ENCODE measurements around the gene CCDC71L.
"Not testable (repeated sequence)": the region's sequence is repeated elsewhere in the genome, so short reads cannot be mapped to it uniquely, and the experiment has no call there.

The CCDC71L gene

DNA sequence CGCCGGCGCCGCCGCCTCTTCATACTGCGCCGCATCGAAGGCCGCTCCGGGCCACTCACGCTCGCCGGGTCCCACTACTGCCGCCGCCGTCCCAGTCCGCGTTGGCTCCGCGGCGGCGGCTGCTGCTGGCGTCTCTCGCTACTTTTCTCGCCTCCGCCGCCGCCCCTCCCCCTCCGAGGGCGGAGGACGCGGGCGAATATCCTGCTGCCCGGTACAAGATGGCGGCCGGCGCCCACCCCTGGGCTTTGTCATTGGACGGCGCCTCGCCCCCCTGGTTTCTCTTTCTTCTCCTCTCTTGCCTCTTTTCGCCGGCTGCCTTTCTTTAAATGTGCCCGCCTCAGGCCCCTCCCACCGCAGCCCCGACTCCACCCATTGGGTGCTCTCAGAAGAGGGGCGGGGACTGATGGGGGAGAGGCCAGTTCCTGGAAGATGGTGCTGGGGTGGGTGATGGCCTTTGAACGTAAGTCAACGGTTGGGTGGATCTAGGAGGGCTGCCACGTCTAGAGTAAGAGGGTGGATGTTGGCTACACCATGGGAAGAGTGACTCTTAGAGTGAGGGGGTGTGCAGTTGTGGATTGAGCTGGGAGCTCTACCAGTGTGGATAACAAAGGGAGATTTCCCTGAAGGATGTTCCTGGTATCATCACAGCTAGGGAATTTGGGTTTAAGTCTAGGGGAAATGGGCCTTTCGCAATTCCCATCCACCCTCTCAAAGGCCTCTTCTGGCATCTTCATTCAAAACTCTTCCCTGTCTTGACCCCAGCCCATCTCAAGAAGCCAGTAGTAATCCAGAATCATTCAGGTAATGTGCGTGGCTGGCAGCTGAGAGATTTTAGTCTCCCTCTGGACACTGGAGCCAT is at the start of gene CCDC71L:
TSS of gene CCDC71L (minus strand) at position 297 of the 859 bp plus-strand sequence. CDS start at position 35, 262 bp downstream.
- DNase-seq (ENCODE audit: low read depth in 2 of 2), result peak; percentile 90 to 92

DNA sequence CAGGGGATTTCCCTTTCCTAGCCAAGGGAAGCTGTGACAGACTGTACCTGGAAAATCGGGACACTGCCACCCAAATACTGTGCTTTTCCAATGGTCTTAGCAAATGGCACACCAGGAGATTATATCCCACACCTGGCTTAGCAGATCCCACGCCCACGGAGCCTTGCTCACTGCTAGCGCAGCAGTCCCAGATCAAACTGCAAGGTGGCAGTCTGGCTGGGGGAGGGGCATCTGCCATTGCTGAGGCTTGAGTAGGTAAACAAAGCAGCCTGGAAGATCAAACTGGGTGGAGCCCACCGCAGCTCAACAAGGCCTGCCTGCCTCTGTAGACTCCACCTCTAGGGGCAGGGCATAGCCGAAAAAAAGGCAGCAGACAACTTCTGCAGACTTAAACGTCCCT is 48.6 kb upstream of the CCDC71L start:
- DNase-seq (ENCODE audit: low read depth in 2 of 2), result not testable (repeated sequence)

DNA sequence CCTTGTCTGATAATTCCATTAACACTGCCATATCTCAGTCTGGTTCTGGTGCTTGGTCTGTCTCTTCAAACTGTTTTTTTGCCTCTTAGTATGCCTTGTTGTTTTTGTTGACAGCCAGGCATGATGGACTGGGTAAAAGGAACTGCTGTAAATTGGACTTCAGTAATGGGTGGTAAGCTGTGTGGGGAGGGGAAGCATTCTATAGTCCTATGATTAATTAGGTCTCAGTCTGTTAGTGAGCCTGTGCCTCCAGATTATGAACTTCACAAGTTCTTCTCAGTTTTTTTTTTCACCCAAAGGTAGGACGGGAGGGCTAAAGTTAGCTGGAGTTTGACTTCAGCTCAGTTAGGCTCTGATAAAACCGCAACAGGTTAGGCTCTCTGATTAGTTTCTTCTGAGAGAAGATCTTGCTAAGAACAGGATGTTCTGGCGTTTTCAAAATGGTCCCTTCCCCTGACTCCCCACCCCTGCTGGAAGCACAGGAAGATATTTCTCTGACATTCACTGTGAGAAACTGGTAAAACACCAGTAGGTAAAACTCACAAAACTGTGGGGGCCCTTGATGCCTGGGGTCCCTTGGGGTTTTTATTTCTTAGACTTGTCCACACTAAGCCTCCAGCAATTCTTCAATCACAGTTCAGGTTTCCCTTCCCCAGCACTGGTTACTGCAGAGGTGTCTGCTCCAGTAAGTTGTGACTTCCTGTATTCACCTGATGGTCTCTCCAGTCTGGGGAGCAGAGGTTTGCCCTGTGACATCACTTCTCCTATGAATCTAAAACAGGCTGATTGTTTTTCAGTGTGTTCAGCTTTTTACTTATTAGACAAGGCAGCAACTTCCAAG is 43.3 kb upstream of the CCDC71L start:
- no peak for DNase-seq (ENCODE audit: low read depth in 2 of 2)

- no peak for DNase-seq (ENCODE audit: low read depth in 2 of 2)
Measured at GRCh38 chr7:106693677-106694353, 32.9 kb upstream of the CCDC71L start.

DNA sequence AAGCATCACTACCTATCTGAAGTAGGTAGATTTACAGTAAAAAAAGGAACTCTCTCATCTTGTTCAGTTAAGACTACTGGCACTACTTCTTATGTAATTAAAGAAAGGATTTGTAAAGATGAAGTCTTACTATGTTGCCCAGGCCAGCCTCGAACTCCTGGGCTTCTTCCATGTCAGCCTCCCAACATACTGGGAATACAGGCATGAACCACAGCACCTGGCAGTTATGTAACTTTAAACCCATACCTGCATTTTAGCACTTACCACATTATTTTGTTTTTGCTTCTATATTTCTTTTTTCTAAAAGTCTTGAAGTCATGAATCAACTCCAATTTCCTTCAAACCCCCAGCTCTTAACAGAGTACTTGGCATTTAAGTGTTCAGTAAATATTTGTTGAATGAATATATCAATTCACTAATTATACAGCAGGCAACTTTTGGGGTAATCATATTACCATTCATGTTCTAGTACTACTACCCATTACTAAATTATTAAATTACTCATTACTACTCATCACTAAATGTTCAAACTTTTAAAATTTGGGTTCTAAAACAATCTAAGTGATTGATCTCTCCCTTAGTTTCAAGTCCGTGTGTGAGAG is 31.6 kb upstream of the CCDC71L start:
- DNase-seq (ENCODE audit: low read depth in 2 of 2), result no peak

DNA sequence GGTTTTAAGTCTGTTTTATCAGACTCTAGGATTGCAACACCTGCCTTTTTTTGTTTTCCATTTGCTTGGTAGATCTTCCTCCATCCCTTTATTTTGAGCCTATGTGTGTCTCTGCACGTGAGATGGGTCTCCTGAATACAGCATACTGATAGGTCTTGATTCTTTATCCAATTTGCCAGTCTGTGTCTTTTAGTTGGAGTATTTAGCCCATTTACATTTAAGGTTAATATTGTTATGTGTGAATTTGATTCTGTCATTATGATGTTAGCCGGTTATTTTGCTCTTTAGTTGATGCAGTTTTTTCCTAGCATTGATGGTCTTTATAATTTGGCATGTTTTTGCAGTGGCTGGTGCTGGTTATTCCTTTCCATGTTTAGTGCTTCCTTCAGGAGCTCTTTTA is 27.2 kb upstream of the CCDC71L start:
- not testable (repeated sequence) for DNase-seq (ENCODE audit: low read depth in 2 of 2)

GRCh38 chr7:106683941-106684340 is 23.0 kb upstream of the CCDC71L start:
- no peak for DNase-seq (ENCODE audit: low read depth in 2 of 2)

DNA sequence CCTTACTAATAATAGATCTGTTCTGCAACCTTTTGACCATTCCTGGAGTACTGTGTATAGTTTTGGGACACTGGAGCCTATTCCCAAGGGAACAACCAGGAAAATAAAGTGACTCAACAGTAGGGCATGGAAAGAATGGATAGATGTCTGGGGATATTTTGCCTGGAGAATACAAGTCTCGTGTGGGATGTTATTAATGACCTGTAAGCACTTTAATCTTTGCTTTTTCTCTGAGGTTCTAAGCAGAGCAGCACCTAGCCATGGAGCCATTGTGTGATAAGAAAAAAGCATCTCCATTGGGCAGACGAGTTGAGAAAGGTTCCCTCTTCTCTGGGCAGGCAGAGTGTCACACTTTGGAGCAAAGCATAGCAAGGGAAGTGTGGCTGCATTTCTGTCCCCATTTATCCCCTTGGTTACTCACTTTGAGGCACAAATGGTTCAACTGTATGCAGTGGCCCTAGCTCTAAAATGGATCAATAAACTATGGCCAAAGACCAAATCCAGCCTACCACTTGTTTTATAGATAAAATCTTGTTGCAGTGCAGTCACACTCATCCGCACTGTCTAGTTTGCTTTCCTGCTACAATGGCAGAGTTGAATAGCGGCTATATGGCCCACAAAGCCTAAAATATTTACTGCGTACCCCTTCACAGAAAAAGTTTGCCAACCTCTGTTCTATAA is 21.0 kb upstream of the CCDC71L start:
- no peak for DNase-seq (ENCODE audit: low read depth in 2 of 2)

- DNase-seq (ENCODE audit: low read depth in 2 of 2), result no peak
Measured at GRCh38 chr7:106679153-106679931, 18.4 kb upstream of the CCDC71L start.

DNA sequence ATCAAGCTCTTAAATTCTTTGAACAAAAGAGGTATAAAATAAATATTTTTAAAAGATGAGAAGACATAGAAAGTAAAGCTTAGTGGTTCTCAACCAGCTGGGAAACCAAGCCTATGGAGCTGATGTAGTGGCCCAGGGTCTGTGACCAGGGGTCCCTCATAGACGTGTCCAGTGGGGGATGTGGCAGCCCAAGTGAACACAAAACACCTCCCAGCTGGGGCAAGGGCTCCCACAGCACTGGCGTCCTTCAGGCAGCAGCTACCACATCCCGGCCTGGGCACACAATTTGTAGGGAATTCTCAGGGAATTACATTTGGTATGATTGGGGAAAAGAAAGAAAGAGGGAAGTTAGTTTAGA is 17.8 kb upstream of the CCDC71L start:
- DNase-seq (ENCODE audit: low read depth in 2 of 2), result no peak

DNA sequence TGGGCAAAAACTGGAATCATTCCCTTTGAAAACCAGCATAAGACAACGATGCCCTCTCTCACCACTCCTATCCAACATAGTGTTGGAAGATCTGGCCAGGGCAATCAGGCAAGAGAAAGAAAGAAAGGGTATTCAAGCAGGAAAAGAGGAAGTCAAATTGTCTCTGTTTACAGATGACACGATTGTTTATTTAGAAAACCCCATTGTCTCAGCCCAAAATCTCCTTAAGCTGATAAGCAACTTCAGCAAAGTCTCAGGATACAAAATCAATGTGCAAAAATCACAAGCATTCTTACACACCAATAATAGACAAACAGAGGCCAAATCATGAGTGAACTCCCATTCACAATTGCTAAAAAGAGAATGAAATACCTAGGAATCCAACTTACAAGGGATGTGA is 15.5 kb upstream of the CCDC71L start:
- DNase-seq (ENCODE audit: low read depth in 2 of 2), result not testable (repeated sequence)

GRCh38 chr7:106673688-106674087 is 12.7 kb upstream of the CCDC71L start:
- not testable (repeated sequence) for DNase-seq (ENCODE audit: low read depth in 2 of 2)

DNA sequence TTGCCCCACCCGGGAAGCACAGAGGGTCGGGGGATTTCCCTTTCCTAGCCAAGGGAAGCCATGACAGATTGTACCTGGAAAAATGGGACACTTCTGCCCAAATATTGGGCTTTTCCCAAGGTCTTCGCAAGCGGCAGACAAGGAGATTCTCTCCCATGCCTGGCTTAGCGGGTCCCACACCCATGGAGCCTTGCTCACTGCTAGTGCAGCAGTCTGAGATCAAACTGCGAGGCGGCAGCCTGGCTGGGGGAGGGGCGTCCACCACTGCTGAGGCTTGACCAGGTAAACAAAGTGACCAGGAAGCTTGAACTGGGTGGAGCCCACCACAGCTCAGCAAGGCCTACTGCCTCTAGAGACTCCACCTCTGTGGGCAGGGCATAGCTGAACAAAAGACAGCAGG is 11.0 kb upstream of the CCDC71L start:
- not testable (repeated sequence) for DNase-seq (ENCODE audit: low read depth in 2 of 2)

DNA sequence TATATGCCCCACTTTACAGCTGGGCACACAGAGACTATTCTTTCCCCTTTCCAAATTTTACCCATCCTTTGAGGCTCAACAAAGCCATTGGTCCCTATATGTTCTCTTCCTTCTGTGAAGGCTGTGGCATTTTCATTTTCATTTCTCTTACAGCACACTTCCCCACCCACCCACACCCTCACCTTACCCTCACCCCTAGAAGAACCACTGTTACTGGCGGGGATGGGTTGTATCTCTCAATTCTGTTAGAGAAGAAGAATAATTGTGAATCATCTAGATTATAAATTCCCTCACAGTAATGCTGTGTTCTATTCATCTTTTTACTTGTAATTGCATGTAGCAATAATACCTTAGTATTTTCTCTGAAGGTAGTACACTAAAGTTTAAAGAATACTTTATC is 10.2 kb upstream of the CCDC71L start:
- no peak for DNase-seq (ENCODE audit: low read depth in 2 of 2)

DNA sequence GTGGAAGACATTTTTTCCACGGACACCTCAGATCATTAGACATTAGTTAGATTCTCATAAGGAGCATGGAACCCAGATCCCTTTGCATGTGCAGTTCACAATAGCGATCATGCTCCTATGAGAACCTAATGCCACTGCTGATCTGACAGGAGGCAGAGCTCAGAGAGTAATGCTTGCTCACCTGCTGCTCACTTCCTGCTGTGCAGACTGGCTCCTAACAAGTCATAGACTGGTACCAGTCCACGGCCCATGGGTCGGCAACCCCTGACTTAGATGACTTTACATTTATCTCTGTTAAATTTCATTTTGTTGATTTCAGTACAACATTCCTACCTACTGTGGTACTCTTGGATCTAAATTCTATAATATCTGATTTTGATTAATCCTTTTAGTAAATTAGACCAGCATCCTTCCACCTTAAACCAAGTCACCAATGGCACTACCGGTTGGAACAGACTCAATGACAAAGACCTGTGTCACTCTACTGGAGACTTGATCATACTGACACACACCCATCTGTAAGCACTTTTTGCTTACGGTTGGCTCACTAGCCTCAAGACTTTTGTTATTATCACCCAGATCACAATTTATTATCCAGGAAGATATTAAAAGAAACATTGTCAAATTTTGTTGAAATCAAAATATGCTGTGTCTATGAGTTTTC is 8.0 kb upstream of the CCDC71L start:
- no peak for DNase-seq (ENCODE audit: low read depth in 2 of 2)

DNA sequence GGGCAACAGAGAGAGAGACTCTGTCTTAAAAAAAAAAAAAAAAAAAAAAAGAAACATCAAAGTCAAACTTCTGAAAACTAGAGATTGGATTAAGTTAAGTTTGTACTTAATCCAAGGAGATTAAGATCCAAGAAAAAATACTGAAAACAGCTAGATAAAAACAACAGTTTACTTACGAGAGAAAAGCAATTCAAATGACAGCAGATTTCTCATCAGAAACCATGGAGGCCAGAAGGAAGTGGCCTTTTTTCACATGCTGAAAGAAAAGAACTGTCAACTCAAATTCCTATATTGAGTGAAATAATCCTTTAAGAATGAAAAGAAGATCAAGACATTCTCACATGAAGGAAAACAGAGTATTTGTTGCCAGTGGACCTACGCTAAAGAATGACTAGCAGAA is 5.4 kb upstream of the CCDC71L start:
- no peak for DNase-seq (ENCODE audit: low read depth in 2 of 2)

- no peak for DNase-seq (ENCODE audit: low read depth in 2 of 2)
Measured at GRCh38 chr7:106664343-106664742, 3.4 kb upstream of the CCDC71L start.

DNA sequence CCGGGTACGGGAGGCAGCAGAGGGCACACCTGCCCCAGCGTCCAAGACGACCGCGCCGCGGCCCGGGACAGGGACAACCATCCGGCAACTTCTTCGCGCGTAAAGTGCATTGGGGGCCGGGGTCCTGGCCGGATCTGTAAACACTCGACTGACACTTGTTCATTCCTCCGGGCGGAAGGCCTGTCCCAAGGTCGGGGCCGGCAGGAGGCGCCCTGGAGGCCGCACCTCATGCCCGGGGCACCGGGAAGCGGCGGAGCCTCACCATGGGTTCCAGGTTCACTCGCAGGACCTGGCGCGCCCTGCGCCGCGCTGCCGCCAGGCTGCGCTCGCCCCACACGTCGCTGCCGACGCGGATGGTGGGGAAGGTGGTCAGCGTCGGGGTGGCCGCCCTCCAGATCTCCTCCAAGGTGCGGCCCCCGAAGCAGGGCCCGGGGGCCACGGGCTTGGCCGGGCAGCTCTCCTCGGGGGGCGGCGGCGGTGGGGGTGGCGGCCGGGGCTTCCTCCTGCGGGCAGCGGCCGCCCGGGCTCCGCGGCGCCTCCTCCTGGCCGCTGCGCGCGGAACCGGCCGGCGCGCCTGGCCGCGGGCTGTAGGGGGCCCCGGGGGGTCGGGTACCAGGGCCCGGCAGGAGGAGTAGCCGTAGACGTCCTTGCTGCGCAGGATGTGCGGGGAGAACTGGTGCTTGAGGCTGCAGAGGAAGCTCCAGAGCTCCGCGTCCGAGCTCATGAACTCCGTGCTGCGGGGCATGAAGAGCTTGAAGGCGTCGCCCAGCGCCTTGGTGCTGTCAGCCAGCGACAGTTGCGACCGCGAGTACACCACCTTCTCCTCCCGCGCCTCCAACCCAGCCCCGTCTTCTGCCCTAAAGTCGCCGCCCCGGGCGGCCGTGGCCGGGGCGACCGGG is 746 bp downstream of the CCDC71L start:
- DNase-seq (ENCODE audit: low read depth in 2 of 2), result peak; percentile 59 to 63

Measured in stimulated activated CD8-positive, alpha-beta memory T cell treated with anti-CD3 and anti-CD28 coated beads, Interleukin-15, amount 100 ng/mL, for 4 hours (primary cell).